ENCODE results near the gene ADRA2C. TPM values are rescaled to one million over a fixed set of nuclear protein-coding genes. Genes with fewer than 3 reads are reported as not detected.

Gene ADRA2C
- total RNA-seq, 2 experiments from 2014 or later, result 0.21 TPM; not detected in 1

- no peaks in the 10 kb centered on the region for H3K9me2 ChIP-seq (ENCODE audit: insufficient read depth, low read length)
- H3K9me3 ChIP-seq (ENCODE audit: low read length), result no peaks in the 10 kb centered on the region
- no peaks in the 10 kb centered on the region for H4K20me1 ChIP-seq (ENCODE audit: insufficient read depth, low read length)
- intact Hi-C loops (cut with micrococcal nuclease; ENCODE audit: unreplicated experiment), result no loop called here
- ChIA-PET CTCF (ENCODE audit: unreplicated experiment) (no interaction called here), POLR2A (no interaction called here)
- no peaks in the 10 kb centered on the region for H3K4me1 ChIP-seq (ENCODE audit: insufficient read depth, low read length, poor library complexity, severe bottlenecking)
- TF ChIP-seq EZH2phosphoT487 (IDR thresholded peaks at IDR 0.05; ENCODE audit: borderline replicate concordance, low read depth, low read length) (no peak), CTCF (conservative IDR thresholded peaks at IDR 0.05; ENCODE audit: low read length) (no peak)
- no peak overlapping the region for H3K27ac ChIP-seq (ENCODE audit: low read depth, low read length, poor library complexity, severe bottlenecking)
- no TSS peak for BruUV-seq (replicated peaks)
- no peaks in the 10 kb centered on the region for H3K36me3 ChIP-seq (ENCODE audit: insufficient read depth, low read length)
- DNase-seq (ENCODE audit: low spot score), result no peak
- H3K79me2 ChIP-seq (ENCODE audit: insufficient read depth, low read depth, low read length), result no peaks in the 10 kb centered on the region
- H2AFZ ChIP-seq (ENCODE audit: low read length), result no peak overlapping the region
- no peak overlapping the region for H3K4me3 ChIP-seq (ENCODE audit: low read depth, low read length, poor library complexity, severe bottlenecking)
- no peak overlapping the region for H3K4me2 ChIP-seq (ENCODE audit: low read length)
Measured at GRCh38 chr4:3733195-3733594, 33.0 kb upstream of the ADRA2C start.

- Histone ChIP-seq H3K79me2 (ENCODE audit: insufficient read depth, low read depth, low read length) (no peaks in the 10 kb centered on the region), H3K36me3 (ENCODE audit: insufficient read depth, low read length) (no peaks in the 10 kb centered on the region), H2AFZ (ENCODE audit: low read length) (no peak overlapping the region), H3K4me1 (ENCODE audit: insufficient read depth, low read length, poor library complexity, severe bottlenecking) (no peaks in the 10 kb centered on the region), H3K9me2 (ENCODE audit: insufficient read depth, low read length) (no peaks in the 10 kb centered on the region), H4K20me1 (ENCODE audit: insufficient read depth, low read length) (no peaks in the 10 kb centered on the region), H3K4me3 (ENCODE audit: low read depth, low read length, poor library complexity, severe bottlenecking) (no peak overlapping the region), H3K27ac (ENCODE audit: low read depth, low read length, poor library complexity, severe bottlenecking) (no peak overlapping the region), H3K9me3 (ENCODE audit: low read length) (no peaks in the 10 kb centered on the region), H3K4me2 (ENCODE audit: low read length) (no peak overlapping the region)
- no peak for TF ChIP-seq CTCF (conservative IDR thresholded peaks at IDR 0.05; ENCODE audit: low read length)
- no peak for TF ChIP-seq EZH2phosphoT487 (IDR thresholded peaks at IDR 0.05; ENCODE audit: borderline replicate concordance, low read depth, low read length)
- CTCF ChIA-PET (ENCODE audit: unreplicated experiment), result no interaction called here
- no TSS peak for BruUV-seq (replicated peaks)
- POLR2A ChIA-PET, result no interaction called here
- DNase-seq (ENCODE audit: low spot score), result no peak
- intact Hi-C loops (cut with micrococcal nuclease; ENCODE audit: unreplicated experiment), result no loop called here
Measured at GRCh38 chr4:3735196-3735595, 31.0 kb upstream of the ADRA2C start.

- Histone ChIP-seq H3K27ac (ENCODE audit: low read depth, low read length, poor library complexity, severe bottlenecking) (no peak overlapping the region), H3K79me2 (ENCODE audit: insufficient read depth, low read depth, low read length) (no peaks in the 10 kb centered on the region), H3K4me3 (ENCODE audit: low read depth, low read length, poor library complexity, severe bottlenecking) (no peak overlapping the region), H4K20me1 (ENCODE audit: insufficient read depth, low read length) (no peaks in the 10 kb centered on the region), H3K36me3 (ENCODE audit: insufficient read depth, low read length) (no peaks in the 10 kb centered on the region), H3K9me2 (ENCODE audit: insufficient read depth, low read length) (no peaks in the 10 kb centered on the region), H3K9me3 (ENCODE audit: low read length) (no peaks in the 10 kb centered on the region), H3K4me1 (ENCODE audit: insufficient read depth, low read length, poor library complexity, severe bottlenecking) (no peaks in the 10 kb centered on the region), H3K4me2 (ENCODE audit: low read length) (no peak overlapping the region), H2AFZ (ENCODE audit: low read length) (no peak overlapping the region)
- BruUV-seq (replicated peaks), result no TSS peak
- DNase-seq (ENCODE audit: low spot score), result no peak
- intact Hi-C loops (cut with micrococcal nuclease; ENCODE audit: unreplicated experiment), result no loop called here
- POLR2A ChIA-PET, result no interaction called here
- no peak for TF ChIP-seq EZH2phosphoT487 (IDR thresholded peaks at IDR 0.05; ENCODE audit: borderline replicate concordance, low read depth, low read length)
- no peak for TF ChIP-seq CTCF (conservative IDR thresholded peaks at IDR 0.05; ENCODE audit: low read length)
- CTCF ChIA-PET (ENCODE audit: unreplicated experiment), result no interaction called here
Measured at GRCh38 chr4:3736290-3736689, 29.9 kb upstream of the ADRA2C start.

Data from OCI-LY7 (cell line).